HG03135 (cell line): ENCODE data around the gene EML2.
A peak's percentile ranks its signal among the peaks of the same experiment; 100 is the strongest.
"Not testable (repeated sequence)": the region's sequence is repeated elsewhere in the genome, so short reads cannot be mapped to it uniquely, and the experiment has no call there.

ENCODE experiments used
- ATAC-seq: cut with Tn5 transposase; IDR thresholded peaks from one replicate; pipeline ENCODE4 v1.9.1; 2021; ENCODE audit warnings: mild to moderate bottlenecking, moderate library complexity; ENCODE audit not compliant: unreplicated experiment

EML2 gene

GRCh38 chr19:45655073-45655472 is 15.9 kb upstream of the EML2 start:
- ATAC-seq: no peak

- no peak for ATAC-seq
These were observed 14.4 kb upstream of the EML2 start for GRCh38 chr19:45653634-45654033.

- ATAC-seq: no peak
These were observed 11.5 kb upstream of the EML2 start for GRCh38 chr19:45650722-45651121.

- ATAC-seq: no peak
These were observed 7.1 kb upstream of the EML2 start for GRCh38 chr19:45646345-45646698.

- no peak for ATAC-seq
These were observed 6.6 kb upstream of the EML2 start for GRCh38 chr19:45645631-45646344.

- ATAC-seq: no peak
These were observed 6.0 kb upstream of the EML2 start for GRCh38 chr19:45645068-45645630.

GRCh38 chr19:45643927-45644771 is 5.0 kb upstream of the EML2 start:
- no peak for ATAC-seq

GRCh38 chr19:45643024-45643926 is 4.1 kb upstream of the EML2 start:
- peak; percentile 34 for ATAC-seq

- peak; percentile 27 for ATAC-seq
These were observed 2.3 kb upstream of the EML2 start for GRCh38 chr19:45641274-45642105.

- ATAC-seq: no peak
These were observed 1.7 kb upstream of the EML2 start for GRCh38 chr19:45640849-45641273.

- ATAC-seq: no peak
These were observed 1.1 kb downstream of the EML2 start for GRCh38 chr19:45637890-45638667.

- no peak for ATAC-seq
These were observed 2.3 kb downstream of the EML2 start for GRCh38 chr19:45636902-45637301.

GRCh38 chr19:45636275-45636674 is 2.9 kb downstream of the EML2 start:
- no peak for ATAC-seq

GRCh38 chr19:45632468-45633196 is 6.6 kb downstream of the EML2 start:
- no peak for ATAC-seq

GRCh38 chr19:45630463-45630862 is 8.7 kb downstream of the EML2 start:
- no peak for ATAC-seq

GRCh38 chr19:45629704-45630103 is 9.5 kb downstream of the EML2 start:
- no peak for ATAC-seq

- ATAC-seq: not testable (repeated sequence)
These were observed 11.0 kb downstream of the EML2 start for GRCh38 chr19:45628219-45628618.

- ATAC-seq: no peak
These were observed 15.2 kb downstream of the EML2 start for GRCh38 chr19:45623984-45624383.
